Heart left ventricle (tissue), 16 donors: ENCODE measurements around the gene AIF1L. TPM values are rescaled to one million over a fixed set of nuclear protein-coding genes. Genes with fewer than 3 reads are reported as not detected.

Experiments
- ATAC-seq, 4 donors: fragments of 200-7000 bp; cut with Tn5 transposase; one replicate each; pipeline ENCODE4 v1.9.1; 2020 to 2022; ENCODE audit warnings: moderate library complexity in 4 of 4, mild to moderate bottlenecking in 3 of 4, moderate number of reproducible peaks in 1 of 4
- DNase-seq, 5 donors: peaks; one replicate each; pipeline ENCODE4 v3.0.0-alpha.2; 2020
- H3K27ac ChIP-seq, 12 donors: fragments of 200-600 bp; sonication (generic) in 4 of 12; one replicate each; pipeline versions ENCODE4 v1.5.0 to v1.8.0; 2016 to 2022; ENCODE audit warnings: mild to moderate bottlenecking in 2 of 12
- H3K27me3 ChIP-seq, 9 donors: fragments of 200-600 bp; sonication (generic) in 2 of 9; one replicate each; pipeline versions ENCODE4 v1.5.1 to v1.8.0; 2016 to 2022; ENCODE audit warnings: mild to moderate bottlenecking in 3 of 9
- H3K36me3 ChIP-seq, 9 donors: fragments of 200-600 bp; sonication (generic) in 2 of 9; one replicate each; pipeline versions ENCODE4 v1.5.0 to v1.8.0; 2018 to 2022; ENCODE audit warnings: mild to moderate bottlenecking in 2 of 9
- H3K4me1 ChIP-seq, 12 donors: fragments of 200-600 bp; sonication (generic) in 4 of 12; one replicate each; pipeline versions ENCODE4 v1.5.0 to v1.8.0; 2016 to 2022; ENCODE audit warnings: mild to moderate bottlenecking in 3 of 12
- H3K4me3 ChIP-seq, 12 donors: fragments of 200-600 bp; sonication (generic) in 4 of 12; one replicate each; pipeline versions ENCODE4 v1.5.0 to v1.8.0; 2017 to 2022; ENCODE audit warnings: mild to moderate bottlenecking in 9 of 12, moderate library complexity in 4 of 12
- H3K9me3 ChIP-seq, 12 donors: fragments of 200-600 bp; sonication (generic) in 4 of 12; one replicate each; pipeline versions ENCODE4 v1.5.0 to v1.8.0; 2016 to 2022; ENCODE audit warnings: mild to moderate bottlenecking in 1 of 12
- CTCF ChIP-seq, 12 donors: fragments of 200-600 bp; sonication (generic) in 4 of 12; IDR thresholded peaks; one replicate each; pipeline versions ENCODE4 v1.5.0 to v1.8.0; 2018 to 2022; ENCODE audit warnings: antibody characterized with exemption in 12 of 12, mild to moderate bottlenecking in 5 of 12
- POLR2A ChIP-seq, 2 donors: fragments of 450-650 bp; IDR thresholded peaks; one replicate each; pipeline ENCODE4 v1.6.1; 2017; ENCODE audit warnings: antibody characterized with exemption in 2 of 2, mild to moderate bottlenecking in 2 of 2, moderate library complexity in 2 of 2
- WGBS, 4 donors: extraction: QIAGEN DNeasy Blood & Tissue Kit in 2 of 4; methylation state at CpG; one replicate each; pipeline versions ENCODE4 v1.1.5 to v1.1.7; 2013 to 2018; 5-methylcytosine and 5-hydroxymethylcytosine counted together
- intact Hi-C, 10 donors: fragments of 100-400 bp; cut with DNase I; formaldehyde crosslinking; loops; one replicate each; pipeline versions ENCODE4 v1.11.1 to v1.14.2; 2022
- polyA plus RNA-seq, 2 donors: library from polyadenylated mRNA; stranded (reverse); fragments of 200-250 nt; gene quantifications; one replicate each; pipeline ENCODE4 v1.2.3, GENCODE V29; 2013
- total RNA-seq, 9 donors: library from RNA; depleted of rRNA in 2 of 9; stranded (reverse); fragments of >200 nt in 2 of 9; fragmentation: NEBNext Ultra II Directional in 3 of 9; extraction: Animal tissue kit (Norgen Biotek cat#: 25700) in 3 of 9; gene quantifications; one replicate each; pipeline versions ENCODE4 v1.1.0 to v1.2.4, GENCODE V29; 2016 to 2023
- donor health status: ischemic (EF 13 %, LVEDD 7.1; RV severe dilation, severe dysfunction).
- donor health status: healthy with polysubstance abuse.
- donor health status: DM: no; HTN: yes; CAD: no.
- donor health status: DM: no; HTN: no; CAD: no.
- donor health status: ischemic (EF 25% LVEDD 6.9; RV normal size, moderate dysfunction).
- donor health status: ischemic (EF 25% LVEDD 5.7; RV mildly dilated, moderate dysfunction).
- donor health status: healthy.
- donor health status: DM: yes; HTN: yes; CAD: no.
- donor health status: ischemic (EF 35%, LVEDD 5.7; RV mildly dilated, moderate dysfunction).
- donor health status: nonischemic (EF 11% LVEDD 7.7; RV severe dilation, severe dysfunction).
- donor health status: DM: yes; HTN: yes; CAD: no.
- donor health status: PGD.
- donor health status: ischemic (EF 29% LVEDD 5.4; RV normal size, mild dysfunction).
- donor health status: nonischemic (EF 23%, LVEDD 6.1; RV moderate dilation, normal function).

The AIF1L gene
- total and polyA plus RNA-seq, 11 donors: 12.1 to 93.8 (median 23.1) TPM

GRCh38 chr9:131097126-131097947 is 1.0 kb downstream of the AIF1L start:
- Histone ChIP-seq H3K27me3 (peaks cover 0 to 42% (median 10%) of the 10 kb centered on the region in 9 donors), H3K9me3 (no peaks in the 10 kb centered on the region), H3K36me3 (no peaks in the 10 kb centered on the region), H3K27ac (peak overlapping the region; percentile 32 to 88 (median 80)), H3K4me3 (peak overlapping the region; percentile 60 to 89 (median 69)), H3K4me1 (peaks cover 0 to 57% (median 25%) of the 10 kb centered on the region in 12 donors)
- peak in 1 of 4 donors; percentile 1 for ATAC-seq
- intact Hi-C loops: loop anchor here in 2 of 10 donors (5.0 kb wide), 1 partner anchor 40 kb away; no protein-coding TSS in a partner anchor
- TF ChIP-seq CTCF (IDR thresholded peaks at IDR 0.05) (no peak), POLR2A (IDR thresholded peaks at IDR 0.05) (no peak)
- no peak for DNase-seq
- 21 to 42% (median 30%) methylated on average over 14 to 19 of the region's 19 CpGs for WGBS, 4 donors

- Histone ChIP-seq H3K27me3 (peaks cover 0 to 41% (median 10%) of the 10 kb centered on the region in 9 donors), H3K27ac (peak overlapping the region in 10 of 12 donors; percentile 13 to 88 (median 80)), H3K4me1 (peaks cover 0 to 63% (median 28%) of the 10 kb centered on the region in 12 donors), H3K4me3 (peak overlapping the region in 10 of 12 donors; percentile 60 to 89 (median 68)), H3K36me3 (no peaks in the 10 kb centered on the region), H3K9me3 (no peaks in the 10 kb centered on the region)
- DNase-seq (peak; percentile 44 to 86 (median 60)), ATAC-seq (peak in 3 of 4 donors; percentile 17 to 40 (median 40))
- 72 to 84% (median 79%) methylated on average over 8 of the region's 8 CpGs for WGBS, 4 donors
- no peak for TF ChIP-seq POLR2A (IDR thresholded peaks at IDR 0.05)
- TF ChIP-seq CTCF (IDR thresholded peaks at IDR 0.05): no peak
- intact Hi-C loops: loop anchor here in 3 of 10 donors (2.0 to 5.0 kb wide), 2 partner anchors 39 to 41 kb away; no protein-coding TSS in a partner anchor
Observed at GRCh38 chr9:131097948-131098278, 1.6 kb downstream of the AIF1L start.

GRCh38 chr9:131098391-131099101 is 2.2 kb downstream of the AIF1L start:
- TF ChIP-seq POLR2A (IDR thresholded peaks at IDR 0.05) (no peak), CTCF (IDR thresholded peaks at IDR 0.05) (no peak)
- H3K36me3 ChIP-seq: no peaks in the 10 kb centered on the region
- H3K27me3 ChIP-seq: peaks cover 0 to 41% (median 10%) of the 10 kb centered on the region in 9 donors
- DNase-seq: peak in 3 of 5 donors; percentile 25 to 75 (median 74)
- 73 to 86% (median 78%) methylated on average over 10 to 13 of the region's 13 CpGs for WGBS, 4 donors
- intact Hi-C loops: loop anchor here in 3 of 10 donors (2.0 to 5.0 kb wide), 2 partner anchors 40 to 41 kb away; no protein-coding TSS in a partner anchor
- ATAC-seq: peak in 1 of 4 donors; percentile 8
- peak overlapping the region in 9 of 12 donors; percentile 60 to 89 (median 68) for H3K4me3 ChIP-seq
- H3K9me3 ChIP-seq: no peaks in the 10 kb centered on the region
- H3K4me1 ChIP-seq: peaks cover 0 to 68% (median 28%) of the 10 kb centered on the region in 12 donors
- peak overlapping the region in 11 of 12 donors; percentile 20 to 88 (median 80) for H3K27ac ChIP-seq
